Esophagus muscularis mucosa (tissue), 4 donors: ENCODE results near the gene OR4D2.

Source experiments
- EP300 ChIP-seq: sonication (generic); formaldehyde crosslinking; IDR thresholded peaks from one replicate; pipeline ENCODE4 v1.6.1; 2017; ENCODE audit warnings: antibody characterized with exemption
- POLR2A ChIP-seq: fragments of 450-650 bp; IDR thresholded peaks from one replicate; pipeline ENCODE4 v1.6.1; 2017; ENCODE audit warnings: antibody characterized with exemption, moderate library complexity, mild to moderate bottlenecking, low read depth
- POLR2AphosphoS5 ChIP-seq, 2 donors: sonication (generic); formaldehyde crosslinking; IDR thresholded peaks; one replicate each; pipeline ENCODE4 v1.6.1; 2017; ENCODE audit warnings: antibody characterized with exemption in 2 of 2
- TF ChIP-seq, protein P1 (sequence below), 3 experiments: fragments of 200-600 bp in 2 of 3; fragments of 450-650 bp in 1 of 3; sonication (generic) in 2 of 3; IDR thresholded peaks; one replicate each; pipeline ENCODE4 v1.5.1; 2017 to 2019; ENCODE audit warnings: antibody characterized with exemption in 3 of 3, mild to moderate bottlenecking in 2 of 3, moderate library complexity in 1 of 3

DNA sequence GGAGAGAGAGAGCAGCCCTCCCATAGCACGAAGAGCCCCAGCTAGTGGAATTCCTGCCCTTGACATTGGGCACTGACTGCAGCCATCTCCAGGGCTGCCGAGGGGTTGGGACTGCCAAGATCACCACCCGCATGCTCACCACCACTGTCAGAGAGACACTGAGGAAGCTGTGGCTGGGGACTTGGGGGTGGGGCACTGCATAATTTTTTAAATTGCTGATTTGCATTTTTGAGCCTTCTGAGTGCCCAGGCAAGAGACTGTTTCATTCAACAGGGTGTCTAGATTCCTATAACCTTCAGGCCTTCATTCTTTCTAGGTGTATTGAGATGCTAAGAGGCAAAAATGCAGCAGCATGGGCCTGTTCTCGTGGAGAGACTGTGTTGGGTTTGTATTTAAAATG, 16.7 kb downstream of the OR4D2 start:
- TF ChIP-seq, protein P1, sequence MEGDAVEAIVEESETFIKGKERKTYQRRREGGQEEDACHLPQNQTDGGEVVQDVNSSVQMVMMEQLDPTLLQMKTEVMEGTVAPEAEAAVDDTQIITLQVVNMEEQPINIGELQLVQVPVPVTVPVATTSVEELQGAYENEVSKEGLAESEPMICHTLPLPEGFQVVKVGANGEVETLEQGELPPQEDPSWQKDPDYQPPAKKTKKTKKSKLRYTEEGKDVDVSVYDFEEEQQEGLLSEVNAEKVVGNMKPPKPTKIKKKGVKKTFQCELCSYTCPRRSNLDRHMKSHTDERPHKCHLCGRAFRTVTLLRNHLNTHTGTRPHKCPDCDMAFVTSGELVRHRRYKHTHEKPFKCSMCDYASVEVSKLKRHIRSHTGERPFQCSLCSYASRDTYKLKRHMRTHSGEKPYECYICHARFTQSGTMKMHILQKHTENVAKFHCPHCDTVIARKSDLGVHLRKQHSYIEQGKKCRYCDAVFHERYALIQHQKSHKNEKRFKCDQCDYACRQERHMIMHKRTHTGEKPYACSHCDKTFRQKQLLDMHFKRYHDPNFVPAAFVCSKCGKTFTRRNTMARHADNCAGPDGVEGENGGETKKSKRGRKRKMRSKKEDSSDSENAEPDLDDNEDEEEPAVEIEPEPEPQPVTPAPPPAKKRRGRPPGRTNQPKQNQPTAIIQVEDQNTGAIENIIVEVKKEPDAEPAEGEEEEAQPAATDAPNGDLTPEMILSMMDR (IDR thresholded peaks at IDR 0.05) = no peak
- no peak for TF ChIP-seq POLR2A
- TF ChIP-seq EP300 = no peak
- no peak for TF ChIP-seq POLR2AphosphoS5 (IDR thresholded peaks at IDR 0.05)
